Activated CD8-positive, alpha-beta memory T cell treated with anti-CD3 and anti-CD28 coated beads, Interleukin-2, amount 50 U/mL, for 1 hour (primary cell): ENCODE measurements around the gene SH3D19.

Source experiments
- DNase-seq: peaks from one replicate; pipeline ENCODE4 v3.0.0-alpha.2; 2020; ENCODE audit errors: extremely low read depth

SH3D19 gene

GRCh38 chr4:151233600-151233999 lies 91.8 kb downstream of the SH3D19 start:
- DNase-seq = no peak

DNA sequence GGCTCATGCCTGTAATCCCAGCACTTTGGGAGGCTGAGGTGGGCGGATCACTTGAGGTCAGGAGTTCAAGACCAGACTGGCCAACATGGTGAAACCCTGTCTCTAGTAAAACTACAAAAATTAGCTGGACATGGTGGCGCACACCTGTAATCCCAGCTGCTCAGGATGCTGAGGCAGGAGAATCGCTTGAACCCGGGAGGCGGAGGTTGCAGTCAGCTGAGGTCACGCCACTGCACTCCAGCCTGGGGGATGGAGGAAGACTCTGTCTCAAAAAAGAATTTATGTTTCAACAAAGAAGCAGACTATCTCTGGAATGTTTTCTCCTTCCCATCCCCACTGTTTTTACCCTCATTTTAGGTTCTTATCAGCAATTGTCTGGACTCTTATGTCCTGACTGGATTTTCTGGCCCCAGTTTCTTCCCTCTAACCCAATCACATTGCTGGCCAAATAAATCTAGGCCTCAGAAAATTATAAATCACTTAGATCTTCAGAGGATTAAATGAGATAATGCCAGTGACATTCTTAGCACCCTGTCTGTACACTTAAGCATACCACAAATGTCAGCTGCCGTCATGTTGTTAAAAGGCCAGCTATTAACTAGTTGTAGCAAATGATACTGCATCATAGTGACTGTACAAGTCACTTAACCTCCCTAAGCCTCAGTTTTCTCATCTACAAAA lies 93.3 kb downstream of the SH3D19 start:
- DNase-seq = no peak

DNA sequence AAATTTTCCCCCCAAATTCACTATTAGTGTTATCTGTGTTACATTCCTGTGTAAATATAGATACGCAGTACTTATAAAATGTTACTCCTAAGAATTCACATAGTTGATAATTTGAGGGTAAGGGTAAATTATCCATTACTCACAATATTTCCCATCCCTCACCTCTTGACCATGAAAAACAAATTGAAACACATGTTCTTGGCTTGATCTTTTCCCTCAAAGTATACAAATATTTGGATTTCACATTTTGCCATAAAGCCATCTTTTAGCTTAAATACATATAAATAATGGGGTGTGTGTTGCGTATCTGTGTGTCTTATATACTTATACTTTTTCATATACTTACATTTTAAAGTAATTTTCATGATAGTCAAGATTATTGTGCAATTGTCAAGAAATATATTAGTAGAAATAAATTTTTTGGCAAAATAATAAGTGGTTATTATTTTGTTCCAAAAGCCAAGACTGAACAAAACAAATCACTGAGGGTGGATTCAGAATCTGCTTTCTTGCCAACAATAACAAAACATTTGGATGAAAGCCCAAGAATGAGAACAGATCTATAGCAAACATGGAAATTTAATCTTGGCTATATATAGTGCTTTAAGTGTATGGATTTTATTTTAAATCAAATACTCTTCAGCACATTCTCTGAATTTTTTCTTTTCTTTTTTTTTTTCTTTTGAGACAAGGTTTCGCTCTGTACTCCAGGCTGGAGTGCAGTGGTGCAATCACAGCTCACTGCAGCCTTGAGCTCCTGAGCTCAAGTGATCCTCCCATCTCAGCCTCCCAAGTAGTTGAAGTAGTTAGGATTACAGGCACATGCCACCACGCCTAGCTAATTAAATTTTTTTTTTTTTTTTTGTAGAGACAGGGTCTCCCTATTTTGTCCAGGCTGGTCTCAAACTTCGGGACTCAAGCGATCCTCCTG lies 97.0 kb downstream of the SH3D19 start:
- no peak for DNase-seq

DNA sequence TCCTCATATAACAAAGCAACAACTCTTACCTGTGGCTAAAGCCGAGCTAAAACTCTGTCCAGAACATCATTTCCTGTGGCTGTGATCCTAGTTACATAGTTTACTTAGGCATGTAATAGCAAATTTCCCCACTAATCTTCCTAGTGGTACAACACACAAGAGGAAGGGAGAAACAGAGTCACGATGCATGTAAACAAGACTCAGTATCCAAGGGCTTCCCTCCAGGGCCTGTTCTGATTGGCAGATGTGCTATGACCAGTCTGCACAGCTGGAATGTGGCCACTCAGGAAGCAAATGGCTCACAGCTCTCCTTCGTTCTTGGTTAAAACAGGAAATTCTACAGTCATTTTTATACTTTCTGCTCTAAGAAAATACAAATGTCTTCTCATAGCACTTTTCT lies 97.7 kb downstream of the SH3D19 start:
- no peak for DNase-seq

DNA sequence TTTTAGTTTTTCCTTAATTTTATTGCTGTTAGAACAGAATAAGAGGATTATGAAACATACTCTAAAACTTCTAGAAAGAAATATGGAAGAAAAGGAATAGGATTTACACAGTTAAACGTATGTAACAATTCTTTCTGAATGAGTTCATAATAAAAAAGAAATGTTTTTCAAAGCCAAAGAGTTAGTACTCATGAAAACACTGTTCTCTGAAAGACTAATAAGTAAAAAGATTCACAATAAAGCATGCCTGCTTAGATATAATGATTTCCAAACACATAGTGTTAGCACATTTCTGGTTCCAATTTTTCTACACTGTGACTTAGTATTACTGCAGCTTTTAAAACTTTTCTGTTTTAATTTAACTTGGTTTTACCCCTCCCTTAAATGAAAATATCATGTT lies 98.2 kb downstream of the SH3D19 start:
- DNase-seq = no peak

DNA sequence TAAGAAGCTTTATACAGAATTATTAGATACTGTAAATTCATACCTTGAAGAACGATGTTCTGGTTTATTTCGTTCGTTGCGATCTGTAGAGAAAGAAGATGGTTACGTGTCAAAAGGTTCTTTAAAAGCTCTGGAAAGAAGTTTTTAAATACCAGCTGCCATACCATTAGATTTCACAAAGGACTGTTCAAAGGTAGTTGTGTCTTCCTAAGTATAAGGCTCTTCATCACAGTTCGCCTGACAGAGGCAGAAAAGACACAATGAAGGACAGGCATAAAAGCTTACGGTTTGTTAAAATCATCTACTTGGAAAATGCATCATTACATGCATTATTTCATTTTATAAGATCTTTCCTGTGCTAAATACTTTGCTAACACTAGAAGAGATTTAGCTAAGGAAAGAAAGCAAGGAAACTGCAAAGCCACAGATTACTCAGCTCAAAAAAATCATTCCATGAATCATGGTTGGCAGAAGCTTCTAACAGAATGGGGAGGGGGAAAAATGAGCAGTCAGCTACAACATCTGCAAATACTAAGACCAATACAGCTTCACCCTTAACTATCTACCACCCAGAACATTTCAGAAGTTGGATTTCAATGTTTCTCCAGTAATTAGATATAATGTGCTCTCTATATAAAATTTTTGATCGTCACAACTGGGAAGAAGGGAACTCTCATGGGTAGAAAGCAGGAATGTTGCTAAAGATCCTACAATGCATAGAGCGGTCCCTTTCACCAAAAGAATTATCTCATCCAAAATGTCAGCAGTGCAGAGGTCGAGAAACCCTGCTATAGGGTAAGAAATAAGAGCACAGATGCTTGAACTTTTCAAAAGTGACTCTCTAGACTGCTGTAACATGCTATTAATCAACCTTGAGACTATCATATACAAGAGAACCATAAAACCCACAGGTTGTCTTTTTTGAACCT lies 99.1 kb downstream of the SH3D19 start:
- no peak for DNase-seq

DNA sequence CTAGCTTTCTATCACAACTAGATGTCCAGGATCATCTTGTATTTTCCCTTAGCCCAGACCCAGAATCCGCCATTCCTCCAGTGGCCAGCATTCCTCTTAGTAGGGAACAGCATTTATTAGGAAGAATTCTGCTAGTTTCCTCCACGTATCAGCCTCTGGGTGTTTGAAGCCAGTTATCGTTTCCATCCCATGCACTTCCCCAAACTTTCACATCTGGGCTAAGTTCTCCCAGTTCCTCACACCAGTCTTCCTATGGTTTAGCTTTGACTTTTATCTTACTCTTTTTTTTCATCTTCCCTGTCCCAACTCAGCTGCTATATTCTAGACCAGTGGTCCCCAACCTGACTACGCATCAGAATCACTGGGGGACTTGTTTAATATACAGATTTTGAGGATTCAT lies 101.9 kb downstream of the SH3D19 start:
- DNase-seq = no peak

DNA sequence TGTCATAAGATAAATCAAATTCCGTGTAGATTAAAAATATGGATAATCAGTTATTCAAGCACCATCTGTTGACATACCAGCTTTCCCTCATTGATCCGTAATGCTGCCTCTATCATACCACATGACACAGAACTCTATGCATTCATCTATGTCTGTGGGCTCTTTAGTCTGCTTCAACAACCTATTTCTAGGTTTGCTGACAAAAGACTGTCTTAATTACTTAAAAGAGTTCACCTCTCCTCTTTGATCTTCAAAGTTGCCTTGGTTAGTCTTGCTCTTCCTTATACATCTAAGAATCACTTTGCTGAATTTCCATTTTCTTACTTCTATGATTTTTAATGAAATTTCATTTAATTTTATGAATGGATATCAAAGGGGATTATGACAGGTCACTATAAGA lies 105.5 kb downstream of the SH3D19 start:
- no peak for DNase-seq

GRCh38 chr4:151219091-151219490 lies 106.3 kb downstream of the SH3D19 start:
- no peak for DNase-seq

- no peak for DNase-seq
These were observed 107.1 kb downstream of the SH3D19 start for GRCh38 chr4:151218343-151218742.

DNA sequence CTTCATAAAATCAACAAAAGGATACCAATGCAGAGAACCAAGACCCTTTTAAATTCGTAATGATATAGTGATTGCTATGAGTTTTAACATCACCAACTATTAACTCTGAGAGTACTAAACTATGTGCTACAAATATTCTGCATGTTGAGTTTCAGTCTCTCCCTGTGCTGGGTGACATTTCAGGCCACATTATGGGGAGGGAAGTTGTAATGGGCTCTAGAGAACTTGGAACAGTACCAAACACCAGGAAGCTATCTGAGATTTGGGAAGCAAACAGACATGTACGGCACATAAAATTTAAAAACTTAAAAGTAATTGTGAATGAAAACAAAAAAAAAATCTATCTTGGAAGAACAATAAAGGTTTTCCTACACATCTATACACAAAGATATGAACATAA lies 108.1 kb downstream of the SH3D19 start:
- no peak for DNase-seq

DNA sequence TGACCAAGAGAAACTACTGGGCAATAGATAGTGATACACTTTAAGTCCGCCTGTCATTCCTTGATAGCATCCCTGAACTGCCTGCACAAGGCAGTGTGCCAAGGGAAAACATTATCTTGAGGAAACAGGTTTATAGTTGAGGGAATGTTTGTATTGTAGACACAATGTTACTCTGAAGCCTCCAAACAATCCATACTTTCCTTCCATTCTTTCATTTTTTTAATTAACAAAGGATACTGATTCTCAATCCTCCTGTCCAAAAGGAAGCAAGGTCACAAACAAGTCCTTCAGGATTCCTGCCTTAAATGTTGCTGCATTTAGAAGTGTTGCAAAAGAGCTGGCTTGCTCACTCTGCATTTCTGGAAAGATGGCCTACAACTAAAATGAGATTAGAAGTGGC lies 110.1 kb downstream of the SH3D19 start:
- DNase-seq = no peak

DNA sequence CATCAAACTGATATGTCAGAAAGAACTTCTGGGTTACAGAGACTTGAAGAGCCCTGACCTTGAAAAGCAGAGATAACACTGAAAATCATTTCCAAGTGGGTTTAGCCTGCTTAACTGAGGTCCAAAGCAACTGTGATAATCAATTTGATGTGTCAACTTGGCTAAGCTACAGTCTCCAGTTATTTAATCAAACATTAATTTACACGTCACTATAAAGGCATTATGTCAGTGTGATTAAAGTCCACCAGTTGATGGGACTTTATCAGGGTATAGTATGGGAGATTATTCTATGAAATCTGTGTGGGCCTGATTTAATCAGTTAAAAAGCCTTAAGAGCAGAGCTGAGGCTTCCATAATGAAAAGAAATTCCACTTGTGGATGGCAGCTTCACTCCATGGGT lies 117.5 kb downstream of the SH3D19 start:
- DNase-seq = no peak

GRCh38 chr4:151207186-151207585 lies 118.2 kb downstream of the SH3D19 start:
- no peak for DNase-seq

DNA sequence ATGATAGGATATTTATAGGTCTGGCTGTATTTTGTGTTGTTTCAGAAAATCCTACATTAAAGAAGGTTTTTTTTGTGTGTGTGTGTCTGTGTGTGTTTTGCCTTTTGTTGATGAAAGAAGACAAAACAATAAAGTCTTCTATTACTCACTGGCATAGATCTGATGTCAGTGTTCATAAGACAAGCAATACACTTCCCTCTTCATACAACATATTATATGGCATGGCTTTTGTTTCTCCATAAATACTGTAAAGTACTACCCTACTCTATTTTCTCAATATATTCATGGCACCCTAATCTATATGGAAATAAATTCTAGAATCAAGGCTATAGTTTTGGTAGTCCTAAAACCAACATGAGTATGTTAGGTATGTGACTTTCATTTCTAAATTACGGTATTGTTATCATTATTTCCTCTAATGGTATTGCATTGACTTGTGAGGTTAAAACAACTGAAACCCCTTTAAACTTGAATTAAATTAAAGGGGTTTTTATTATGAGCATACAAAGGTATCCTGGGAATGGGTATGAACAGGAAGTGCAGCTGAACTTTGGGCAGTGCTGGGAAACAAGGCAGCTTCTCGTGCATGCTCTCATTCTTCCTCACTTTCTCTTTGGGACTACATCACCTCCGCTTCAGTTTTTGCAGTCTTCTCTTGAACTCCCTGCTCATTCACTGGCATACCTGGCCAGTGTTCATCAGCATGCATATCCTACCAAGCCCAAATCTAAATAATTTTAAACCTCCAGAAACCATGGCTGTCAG lies 119.0 kb downstream of the SH3D19 start:
- no peak for DNase-seq

DNA sequence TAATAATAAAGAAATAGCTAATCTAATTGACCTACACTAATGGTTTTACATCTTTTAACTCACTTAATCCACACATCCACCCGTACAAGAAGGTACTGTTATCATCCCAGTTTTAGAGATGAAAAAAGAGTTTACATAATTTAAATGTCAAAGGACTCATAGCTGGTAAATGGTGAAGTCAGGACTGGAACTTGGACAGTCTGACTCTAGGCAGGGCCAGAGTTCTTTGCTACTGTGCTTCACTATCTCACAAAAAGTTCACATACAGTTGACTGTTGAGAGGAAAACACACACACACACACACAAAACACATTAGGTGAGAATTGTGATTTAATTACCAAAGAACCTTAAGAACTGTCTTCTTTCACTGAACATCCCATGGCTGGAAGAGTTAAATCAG lies 119.7 kb downstream of the SH3D19 start:
- no peak for DNase-seq

DNA sequence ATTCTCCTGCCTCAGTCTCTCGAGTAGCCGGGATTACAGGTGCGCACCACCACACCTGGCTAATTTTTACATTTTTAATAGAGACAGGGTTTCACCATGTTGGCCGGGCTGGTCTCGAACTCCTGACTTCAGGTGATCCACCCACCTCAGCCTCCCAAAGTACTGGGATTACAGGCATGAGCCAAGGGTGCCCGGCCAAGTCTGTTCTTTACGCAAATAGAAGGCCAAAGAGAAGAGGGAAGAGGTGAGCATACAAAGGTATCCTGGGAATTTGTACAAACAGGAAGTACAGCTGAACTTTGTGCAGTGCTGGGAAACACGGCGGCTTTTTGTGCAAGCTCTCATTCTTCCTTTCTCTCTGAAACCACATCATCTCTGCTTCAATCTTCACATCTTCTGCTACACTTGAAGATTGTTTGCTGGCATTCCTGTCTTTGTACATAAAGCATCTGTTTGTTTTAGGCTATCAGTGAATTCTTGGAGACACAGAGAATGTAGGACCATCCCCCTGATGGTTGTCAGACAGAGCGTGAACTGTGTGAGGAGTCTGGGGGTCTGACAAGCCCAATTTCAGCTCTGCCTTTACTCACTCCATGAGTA lies 120.4 kb downstream of the SH3D19 start:
- no peak for DNase-seq

GRCh38 chr4:151202851-151203455 lies 122.5 kb downstream of the SH3D19 start:
- DNase-seq = no peak

DNA sequence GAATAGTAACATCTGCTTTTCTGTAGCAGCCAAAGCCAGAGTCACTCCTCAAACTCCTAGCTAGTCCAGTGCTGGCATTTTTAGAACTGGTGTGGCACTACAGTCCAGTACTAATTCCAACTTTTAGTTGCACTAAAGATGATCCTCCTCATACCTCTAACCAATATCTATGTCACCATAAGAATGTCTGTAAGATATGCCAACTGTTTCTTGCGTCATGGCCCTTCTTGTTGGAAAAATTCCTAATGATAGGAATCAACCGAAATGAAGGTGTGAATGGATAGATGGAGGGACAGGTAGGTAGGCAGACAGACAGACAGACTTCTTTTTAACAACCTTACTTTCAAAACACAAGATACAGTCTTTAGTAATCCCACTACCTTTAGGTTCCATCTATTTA lies 123.0 kb downstream of the SH3D19 start:
- no peak for DNase-seq

DNA sequence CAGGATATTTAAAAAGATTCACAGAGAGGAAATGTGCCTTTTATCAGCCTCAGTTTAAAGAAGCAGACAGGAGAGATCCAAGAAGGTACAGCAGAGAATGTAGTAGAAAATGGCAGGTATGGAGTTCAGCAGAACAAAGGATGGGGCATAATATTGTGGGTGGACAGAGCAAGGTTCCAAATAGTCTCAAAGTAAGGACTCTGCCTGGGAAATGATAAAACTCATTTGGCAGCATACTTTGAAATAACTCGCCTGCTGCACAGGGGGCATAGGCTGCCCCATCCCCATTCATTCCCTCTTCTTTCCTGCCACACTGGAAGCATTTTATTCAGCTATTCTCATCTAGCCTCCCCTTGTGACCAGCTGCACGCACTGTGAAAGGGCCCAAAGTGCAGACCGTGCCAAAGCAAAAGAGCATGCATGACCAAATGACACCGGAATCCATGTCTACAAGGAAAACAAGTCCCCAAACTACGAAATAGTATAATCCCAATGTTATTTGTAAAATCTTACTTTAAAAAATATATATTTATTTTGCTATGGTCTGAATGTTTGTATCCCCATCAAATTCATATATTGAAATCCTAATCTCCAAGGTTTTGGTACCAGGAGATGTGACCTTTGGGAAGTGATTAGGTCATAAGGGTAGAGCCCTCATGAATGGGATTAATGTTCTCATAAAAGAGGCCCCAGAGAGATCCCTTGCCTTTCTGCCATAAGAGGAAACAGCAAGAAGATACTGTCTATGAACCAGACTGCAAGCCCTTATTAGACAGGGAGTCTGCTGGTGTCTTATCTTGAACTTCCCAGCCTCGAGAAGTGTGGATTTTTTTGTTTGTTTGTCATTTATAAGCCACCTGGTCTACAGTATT lies 125.8 kb downstream of the SH3D19 start:
- no peak for DNase-seq
